Measurements from ENCODE around the gene ARHGAP5. TPM values are rescaled to one million over a fixed set of nuclear protein-coding genes. Genes with fewer than 3 reads are reported as not detected.

The ARHGAP5 gene
- total and polyA plus RNA-seq, 2 experiments from 2014 or later = 22.1 to 72.6 TPM

- TF ChIP-seq ETS1 (IDR thresholded peaks at IDR 0.05) = no peak
These were observed 25.9 kb downstream of the ARHGAP5 start (continued) for GRCh38 chr14:32102968-32103367.

GRCh38 chr14:32104308-32104707, 27.2 kb downstream of the ARHGAP5 start:
- no peaks in the 10 kb centered on the region for H3K27me3 Mint-ChIP-seq (ENCODE audit: insufficient read depth, low read depth, poor library complexity)
- H3F3A ChIP-seq (replicated peaks; ENCODE audit: low read depth) = no peaks in the 10 kb centered on the region
- H2AFZ ChIP-seq = no peak overlapping the region
- H3K36me3 ChIP-seq (ENCODE audit: insufficient read depth) = no peaks in the 10 kb centered on the region
- no peak for DNase-seq (ENCODE audit: low spot score)
- no peaks in the 10 kb centered on the region for H3K27me3 ChIP-seq (ENCODE audit: insufficient read depth)
- no peak overlapping the region for H3K27ac ChIP-seq (ENCODE audit: low read depth)
- H4K20me1 ChIP-seq (replicated peaks; ENCODE audit: insufficient read depth) = peaks cover 12% of the 10 kb centered on the region
- H3K79me2 ChIP-seq (replicated peaks; ENCODE audit: insufficient read depth) = peaks cover 100% of the 10 kb centered on the region
- H3K4me3 Mint-ChIP-seq = no peak overlapping the region
- no peak overlapping the region for H3K27ac Mint-ChIP-seq
- no peaks in the 10 kb centered on the region for H3K9me2 ChIP-seq (ENCODE audit: insufficient read depth)
- no peaks in the 10 kb centered on the region for H3K9me3 Mint-ChIP-seq
- no peak overlapping the region for H3K4me3 ChIP-seq
- H3K4me1 ChIP-seq (ENCODE audit: insufficient read depth) = 0 out of 2 replicates have a peak, but pooled peaks cover 4% of the 10 kb centered on the region
- H3K4me2 ChIP-seq = no peak overlapping the region
- peaks cover 2% of the 10 kb centered on the region; the same call in 1 of the 3 replicates for H3K4me1 Mint-ChIP-seq
- H3K36me3 Mint-ChIP-seq (ENCODE audit: low read depth) = peaks cover 4% of the 10 kb centered on the region; the same call in 2 of the 3 replicates
- no peak for ATAC-seq
- TF ChIP-seq EZH2phosphoT487 (IDR thresholded peaks at IDR 0.05; ENCODE audit: unreplicated experiment) (no peak), ETS1 (IDR thresholded peaks at IDR 0.05) (no peak), JUNB (IDR thresholded peaks at IDR 0.05; ENCODE audit: unreplicated experiment) (no peak), EZH2 (IDR thresholded peaks at IDR 0.05; ENCODE audit: low read depth, unreplicated experiment) (no peak), ZNF462 (CRISPR knock-in tag; IDR thresholded peaks at IDR 0.05) (no peak), POLR2AphosphoS5 (IDR thresholded peaks at IDR 0.05; ENCODE audit: low read depth) (no peak), CTCF (conservative IDR thresholded peaks at IDR 0.05; ENCODE audit: low read depth in 2 of 2) (no peak), REST (IDR thresholded peaks at IDR 0.05; ENCODE audit: unreplicated experiment) (no peak), NANOG (IDR thresholded peaks at IDR 0.05; ENCODE audit: borderline replicate concordance) (no peak), ZNF114 (CRISPR knock-in tag; IDR thresholded peaks at IDR 0.05) (no peak), ZNF331 (CRISPR knock-in tag; IDR thresholded peaks at IDR 0.05; ENCODE audit: low read depth) (no peak), STAT1 (IDR thresholded peaks at IDR 0.05; ENCODE audit: unreplicated experiment) (no peak)
